Fibroblast of skin of right biceps (primary cell): ENCODE data around the gene TFDP2.
A peak's percentile ranks its signal among the peaks of the same experiment; 100 is the strongest.
"Not testable (repeated sequence)": the region's sequence is repeated elsewhere in the genome, so short reads cannot be mapped to it uniquely, and the experiment has no call there.

Experiments used
- DNase-seq: peaks from one replicate; pipeline ENCODE4 v3.0.0-alpha.2; 2013

TFDP2 gene

DNA sequence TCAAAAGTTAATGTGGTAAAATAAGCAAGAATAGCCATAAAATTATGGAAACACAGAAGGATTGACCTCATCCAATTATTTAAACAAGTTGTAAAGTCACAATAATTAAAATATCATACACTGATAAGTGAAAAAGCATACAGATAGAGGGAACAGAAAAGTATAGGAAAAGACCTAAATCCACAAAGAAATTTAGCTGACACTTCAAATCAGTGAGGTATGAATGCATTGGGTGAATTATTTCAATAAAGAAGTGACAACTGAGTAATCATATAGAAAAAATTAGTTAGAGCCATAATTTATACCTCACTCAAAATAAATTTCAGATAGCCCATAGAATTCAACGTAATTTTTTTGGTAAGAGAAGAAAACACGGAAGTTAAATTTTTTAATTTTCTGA lies 25.1 kb downstream of the TFDP2 start:
- DNase-seq = no peak

DNA sequence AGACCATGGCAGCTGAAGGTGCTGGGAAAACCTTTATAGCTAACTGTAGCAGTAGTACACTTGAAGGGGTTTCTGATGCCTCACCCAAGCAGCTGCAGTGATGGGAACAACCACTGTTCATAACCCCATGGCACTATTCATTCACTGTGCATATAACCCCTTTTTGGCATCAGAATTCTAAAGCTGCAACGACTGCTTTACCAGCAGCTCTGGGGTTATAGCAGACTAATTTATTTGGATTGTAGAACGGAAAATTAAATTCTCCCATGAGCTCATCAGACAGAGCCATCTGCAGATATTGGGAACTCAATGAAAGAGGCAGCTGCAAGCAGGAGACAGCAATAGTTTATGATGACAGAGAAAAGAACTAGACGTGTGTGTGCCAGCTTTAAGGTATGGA lies 28.6 kb downstream of the TFDP2 start:
- no peak for DNase-seq

DNA sequence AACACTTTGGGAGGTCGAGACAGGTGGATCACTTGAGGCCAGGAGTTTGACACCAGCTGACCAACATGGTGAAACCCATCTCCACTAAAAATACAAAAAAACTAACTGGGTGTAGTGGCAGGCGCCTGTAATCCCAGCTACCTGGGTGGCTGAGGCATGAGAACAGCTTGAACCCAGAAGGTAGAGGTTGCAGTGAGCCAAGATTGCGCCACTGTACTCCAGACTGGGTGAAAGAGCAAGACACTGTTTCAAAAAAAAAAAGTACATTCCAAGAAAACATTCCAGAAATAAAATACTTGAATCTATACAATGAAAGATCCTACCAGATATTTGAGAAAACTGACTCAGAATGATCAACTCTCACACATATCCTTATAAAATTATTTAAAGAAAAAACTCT lies 30.4 kb downstream of the TFDP2 start:
- DNase-seq = peak; percentile 11

DNA sequence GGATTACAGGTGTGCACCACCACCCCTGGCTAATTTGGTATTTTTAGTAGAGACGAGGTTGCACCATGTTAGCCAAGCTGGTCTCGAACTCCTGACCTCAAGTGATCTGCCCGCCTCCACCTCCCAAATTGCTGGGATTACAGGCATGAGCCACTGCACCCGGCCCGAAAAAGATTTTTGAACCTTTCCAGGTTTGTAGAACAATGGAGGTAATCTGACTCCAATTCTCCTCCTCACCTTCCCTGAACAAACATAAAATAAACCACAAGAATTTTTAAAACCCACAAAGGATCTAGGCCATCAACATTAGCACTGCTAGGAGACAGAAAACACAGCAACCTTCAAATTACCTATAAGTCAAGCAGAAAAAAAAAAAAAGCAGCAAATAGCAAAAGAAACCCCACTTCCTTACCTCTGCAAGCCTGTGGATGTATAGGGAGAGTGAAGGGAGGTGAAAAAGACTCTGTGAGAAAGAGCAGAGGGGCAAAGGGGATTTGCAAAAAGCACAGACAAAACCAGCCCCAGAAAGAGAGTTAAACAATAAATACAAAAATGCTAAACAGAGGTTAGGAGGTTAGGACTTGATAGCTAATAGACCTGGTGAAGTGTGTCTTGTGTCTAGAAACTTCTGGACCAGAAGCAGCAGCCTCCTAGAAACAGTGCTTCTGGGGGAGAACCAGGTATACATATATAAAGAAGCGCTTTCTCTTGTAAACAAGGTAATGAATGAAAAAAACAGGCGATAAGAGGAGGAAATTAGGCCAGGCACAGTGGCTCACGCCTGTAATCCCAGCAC lies 32.1 kb downstream of the TFDP2 start:
- DNase-seq = peak; percentile 22

DNA sequence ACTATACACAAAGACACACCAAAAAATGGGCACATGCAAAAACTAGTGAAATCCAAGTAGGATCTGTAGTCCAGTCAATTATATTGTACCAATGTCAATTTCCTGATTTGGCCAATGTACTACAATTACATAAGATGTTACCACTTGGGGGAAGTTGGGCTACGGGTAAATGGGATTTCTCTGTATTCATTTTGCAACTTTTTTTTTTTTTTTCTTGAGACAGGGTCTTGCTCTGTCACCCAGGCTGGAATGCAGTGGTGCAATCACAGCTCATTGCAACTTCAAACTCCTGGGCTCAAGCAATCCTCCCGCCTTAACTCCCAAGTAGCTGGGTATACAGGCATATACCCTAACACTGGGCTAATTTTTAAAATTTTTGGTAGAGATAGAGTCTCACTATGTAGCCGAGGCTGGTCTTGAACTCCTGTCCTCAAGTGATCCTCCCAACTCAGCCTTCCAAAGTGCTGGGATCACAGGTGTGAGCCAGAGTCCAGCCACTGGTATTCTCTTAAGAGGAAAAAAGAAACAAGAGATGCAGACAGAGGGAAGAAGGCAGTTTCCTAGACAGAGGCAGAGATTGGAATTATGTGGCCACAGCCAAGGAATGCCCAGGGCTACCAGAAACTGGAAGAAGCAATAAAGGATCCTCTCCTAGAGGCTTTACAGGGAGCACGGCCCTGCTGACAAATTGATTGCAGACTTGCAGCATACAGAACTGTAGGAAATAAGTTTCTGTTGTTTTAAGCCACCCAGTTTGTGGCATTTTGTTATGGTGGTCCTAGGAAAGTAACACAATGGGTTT lies 33.3 kb downstream of the TFDP2 start:
- DNase-seq = no peak

DNA sequence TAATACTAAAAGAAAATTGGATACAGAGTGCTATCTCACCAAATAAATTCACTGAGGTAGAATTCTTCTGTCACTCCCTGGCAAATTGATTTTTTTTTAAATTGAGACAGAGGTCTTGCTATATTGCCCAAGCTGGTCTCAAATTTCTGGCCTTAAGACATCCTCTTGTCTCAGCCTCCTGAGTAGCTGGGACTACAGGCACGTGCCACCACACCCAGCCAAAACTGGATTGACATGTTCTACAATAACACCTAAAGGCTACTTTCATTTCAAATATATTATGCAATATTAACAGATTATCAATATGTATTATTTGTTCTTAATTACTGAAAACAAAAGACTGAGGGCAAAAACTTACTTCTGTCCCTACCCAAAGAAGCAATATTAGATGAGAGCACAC lies 36.7 kb downstream of the TFDP2 start:
- no peak for DNase-seq

DNA sequence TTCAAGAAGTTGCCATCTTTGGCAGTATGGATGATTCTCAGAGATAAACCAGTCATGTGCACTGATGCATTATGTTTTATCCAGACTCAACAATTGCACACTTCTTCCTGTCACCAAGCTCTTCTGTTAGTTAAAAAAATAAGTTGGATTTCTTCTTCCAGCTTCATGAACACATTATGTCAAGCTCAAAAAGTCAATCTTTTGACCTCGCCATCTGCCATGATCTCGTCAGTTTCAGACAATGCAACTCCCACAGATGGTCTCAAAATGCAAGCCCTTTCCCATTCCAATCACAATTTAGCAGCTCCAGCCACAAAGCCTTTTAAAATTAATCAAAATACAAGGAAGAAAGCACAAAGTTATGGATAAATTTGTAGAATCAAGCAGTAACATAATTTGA lies 42.8 kb downstream of the TFDP2 start:
- DNase-seq = no peak

DNA sequence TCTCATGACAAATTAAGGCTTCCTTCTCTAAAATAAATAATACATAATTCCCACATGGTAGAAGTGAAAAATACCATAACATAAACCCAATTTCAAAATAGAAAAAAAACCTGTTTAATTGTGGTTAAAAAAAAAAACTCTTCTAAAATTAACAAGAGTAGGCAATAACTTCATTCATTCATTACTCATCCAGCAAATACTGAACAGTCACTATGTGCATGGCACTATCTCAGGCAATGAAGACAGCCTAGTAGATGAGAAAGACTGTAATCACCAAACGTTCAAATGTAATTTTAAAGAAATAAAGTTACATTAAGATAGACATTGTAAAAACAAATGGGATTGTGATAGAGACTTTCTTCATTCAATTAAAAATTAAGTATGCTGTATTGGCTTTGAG lies 43.4 kb downstream of the TFDP2 start:
- no peak for DNase-seq

DNA sequence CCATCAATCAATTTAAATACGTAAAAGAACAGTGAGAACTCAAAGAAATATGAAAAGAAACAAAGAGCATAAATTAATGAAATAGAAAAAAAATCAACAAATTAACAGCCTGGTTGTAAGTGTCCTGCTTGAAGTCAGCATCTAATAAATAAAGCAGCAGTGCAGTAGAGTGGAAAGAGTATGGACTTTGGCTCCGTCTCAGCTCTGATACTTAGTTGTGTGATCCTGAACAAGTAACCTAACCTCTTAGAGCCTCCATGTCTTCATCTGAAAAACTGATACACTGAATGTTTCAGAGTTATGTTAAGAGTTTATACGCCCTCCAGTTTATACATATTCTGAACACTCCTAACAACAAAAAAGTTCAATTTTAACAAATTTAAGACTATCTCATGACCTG lies 44.6 kb downstream of the TFDP2 start:
- DNase-seq = no peak

DNA sequence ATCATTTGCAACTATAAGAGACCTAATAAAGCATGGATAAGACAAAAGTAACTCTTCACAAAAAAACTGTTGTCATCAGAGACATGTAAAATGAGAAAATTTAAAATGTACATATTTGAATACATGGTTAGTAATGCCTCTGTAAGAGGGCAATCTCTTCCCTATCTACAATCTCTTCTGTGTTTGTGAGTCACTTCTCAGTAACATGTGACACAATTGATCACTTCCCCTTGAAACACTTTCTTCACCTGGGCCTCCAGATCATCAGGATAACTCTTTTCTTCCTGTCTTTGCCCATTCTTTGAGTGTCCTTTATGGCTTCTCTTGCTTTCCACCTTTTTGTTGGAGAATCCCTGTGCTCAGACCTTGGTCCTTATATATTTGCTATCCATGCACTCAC lies 50.4 kb downstream of the TFDP2 start:
- DNase-seq = peak; percentile 4

DNA sequence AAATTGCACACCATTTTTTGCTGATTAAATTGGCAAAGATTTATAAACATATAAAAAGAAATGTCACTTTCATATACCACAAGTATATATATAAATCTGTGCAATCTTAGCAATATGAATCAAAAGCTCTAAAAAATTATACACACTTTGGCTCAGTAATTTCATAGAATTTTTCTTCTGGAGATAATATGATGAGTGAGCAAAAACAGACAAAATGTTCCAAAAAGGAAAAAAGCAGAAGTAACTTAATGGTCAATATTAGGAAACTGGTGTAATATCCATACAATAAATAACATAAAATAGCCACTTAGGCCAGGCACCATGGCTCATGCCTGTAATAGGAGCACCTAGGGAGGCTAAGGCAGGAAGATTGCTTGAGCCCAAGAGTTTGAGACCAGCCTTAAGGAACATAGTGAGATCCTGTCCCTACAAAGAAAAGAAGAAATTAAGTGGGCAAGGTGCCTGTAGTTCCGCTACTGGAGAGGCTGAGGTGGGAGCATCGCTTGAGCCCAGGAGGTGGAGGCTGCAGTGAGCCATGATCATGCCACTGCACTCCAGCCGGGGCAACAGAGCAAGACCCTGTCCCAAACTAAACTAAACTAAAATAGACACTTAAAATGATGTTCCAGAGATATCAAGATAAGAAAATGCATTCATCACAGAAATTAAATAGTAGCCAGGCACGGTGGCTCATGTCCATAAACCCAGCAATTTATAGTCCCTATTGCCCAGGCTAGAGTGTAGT lies 52.1 kb downstream of the TFDP2 start:
- DNase-seq = no peak

DNA sequence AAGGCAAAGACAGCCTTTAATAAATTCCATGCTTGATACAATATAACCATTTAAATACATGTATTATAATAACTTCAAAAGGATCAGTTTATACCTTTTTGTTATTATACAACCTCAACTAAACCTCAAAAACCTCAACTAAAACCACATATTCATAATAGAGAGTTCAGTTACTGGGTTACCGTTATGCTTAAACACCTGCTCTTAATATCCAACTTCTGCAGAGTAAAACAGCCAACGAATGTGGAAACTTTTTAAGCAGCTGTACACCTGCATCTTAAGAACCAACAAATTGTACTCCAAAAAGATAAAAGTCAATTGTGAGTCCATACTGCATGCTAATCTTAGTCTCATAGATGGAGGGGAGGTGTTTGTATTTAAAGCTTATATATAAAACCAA lies 53.5 kb downstream of the TFDP2 start:
- no peak for DNase-seq

DNA sequence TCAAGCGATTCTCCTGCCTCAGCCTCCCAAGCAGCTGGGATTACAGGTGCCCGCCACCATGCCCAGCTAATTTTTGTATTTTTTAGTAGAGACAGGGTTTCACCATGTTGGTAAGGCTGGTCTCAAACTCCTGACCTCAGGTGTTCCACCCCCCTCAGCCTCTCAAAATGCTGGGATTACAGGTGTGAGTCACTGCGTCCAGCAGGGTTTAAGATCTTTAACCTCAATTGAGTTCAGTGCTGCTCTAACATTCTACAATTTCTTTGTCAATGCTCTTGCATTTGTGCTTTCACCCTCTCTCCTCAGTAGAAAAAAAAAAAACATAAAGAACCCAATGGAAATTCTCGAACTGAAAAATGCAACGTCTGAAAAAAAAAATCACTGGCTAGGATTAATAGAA lies 60.4 kb downstream of the TFDP2 start:
- DNase-seq = not testable (repeated sequence)

DNA sequence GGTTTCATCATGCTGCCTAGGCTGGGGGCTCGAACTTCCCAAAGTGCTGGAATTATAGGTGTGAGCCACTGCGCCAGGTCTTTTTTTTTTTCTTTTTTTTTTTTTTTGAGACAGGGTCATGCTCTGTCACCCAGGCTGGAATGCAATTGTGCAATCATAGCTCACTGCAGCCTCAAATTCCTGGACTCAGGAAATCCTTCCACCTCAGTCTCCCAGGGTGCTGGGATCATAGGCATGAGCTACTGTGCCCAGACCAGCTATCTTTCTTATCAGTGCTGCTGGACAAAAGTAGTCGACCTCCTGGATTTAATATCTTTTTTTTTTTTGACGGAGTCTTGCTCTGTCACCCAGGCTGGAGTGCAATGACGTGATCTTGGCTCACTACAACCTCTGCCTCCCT lies 60.8 kb downstream of the TFDP2 start:
- peak; percentile 68 for DNase-seq

DNA sequence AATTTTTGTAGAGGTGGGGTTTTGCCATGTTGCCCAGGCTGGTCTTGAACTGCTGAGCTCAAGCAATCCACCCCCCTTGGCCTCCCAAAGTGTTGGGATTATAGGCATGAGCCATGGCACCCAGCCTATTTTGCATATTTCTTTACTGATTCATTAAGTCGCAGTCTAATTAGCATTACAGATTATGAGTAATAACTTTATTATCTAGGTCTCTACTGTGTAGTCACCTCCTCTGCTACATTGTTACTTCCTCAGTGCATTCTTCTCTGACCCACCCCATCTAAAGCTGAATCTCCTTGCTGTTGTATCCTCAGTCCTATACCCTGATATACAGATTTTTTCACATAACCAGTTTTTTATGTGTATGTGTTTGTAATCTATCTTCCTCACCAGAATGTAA lies 61.7 kb downstream of the TFDP2 start:
- DNase-seq = peak; percentile 92

DNA sequence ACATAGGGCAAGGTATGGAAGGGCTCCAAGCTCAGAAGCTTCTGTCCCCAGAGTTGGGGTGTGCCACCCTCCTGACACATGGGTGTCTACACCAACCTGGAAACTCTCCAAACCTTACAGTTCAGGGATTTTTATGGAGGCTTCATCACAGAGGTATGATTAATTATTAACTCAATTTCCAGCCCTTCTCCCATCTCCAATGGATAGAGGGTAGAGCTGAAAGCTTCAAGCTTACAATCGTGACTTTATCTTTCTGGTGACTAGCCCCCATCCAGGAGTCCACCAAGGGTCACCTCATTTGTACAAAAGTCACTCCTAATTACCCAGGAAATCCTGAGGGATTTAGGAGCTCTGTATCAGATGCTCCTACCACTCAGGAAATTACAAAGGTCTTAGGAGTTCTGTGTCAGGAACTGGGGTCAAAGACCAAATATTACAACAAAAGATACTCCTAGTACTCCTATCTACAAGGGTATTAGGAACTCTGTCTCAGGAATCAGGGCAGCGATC lies 62.7 kb downstream of the TFDP2 start:
- no peak for DNase-seq

DNA sequence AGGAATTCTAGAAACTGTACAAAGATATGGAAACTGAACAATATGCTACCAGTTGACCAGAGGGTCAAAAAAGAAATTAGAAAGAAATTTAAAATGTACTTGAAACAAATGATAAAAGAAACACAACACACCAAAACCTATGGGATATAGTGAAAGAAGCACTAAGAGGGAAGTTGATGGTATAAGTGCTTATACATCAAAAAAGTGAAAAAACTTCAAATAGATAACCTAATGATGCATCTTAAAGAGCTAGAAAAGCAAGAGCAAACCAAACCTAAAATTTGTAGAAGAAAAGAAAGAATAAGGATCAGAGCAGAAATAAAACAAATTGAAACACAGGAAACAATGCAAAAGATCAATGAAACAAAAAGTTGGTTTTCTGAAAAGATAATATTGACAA lies 68.2 kb downstream of the TFDP2 start:
- no peak for DNase-seq

DNA sequence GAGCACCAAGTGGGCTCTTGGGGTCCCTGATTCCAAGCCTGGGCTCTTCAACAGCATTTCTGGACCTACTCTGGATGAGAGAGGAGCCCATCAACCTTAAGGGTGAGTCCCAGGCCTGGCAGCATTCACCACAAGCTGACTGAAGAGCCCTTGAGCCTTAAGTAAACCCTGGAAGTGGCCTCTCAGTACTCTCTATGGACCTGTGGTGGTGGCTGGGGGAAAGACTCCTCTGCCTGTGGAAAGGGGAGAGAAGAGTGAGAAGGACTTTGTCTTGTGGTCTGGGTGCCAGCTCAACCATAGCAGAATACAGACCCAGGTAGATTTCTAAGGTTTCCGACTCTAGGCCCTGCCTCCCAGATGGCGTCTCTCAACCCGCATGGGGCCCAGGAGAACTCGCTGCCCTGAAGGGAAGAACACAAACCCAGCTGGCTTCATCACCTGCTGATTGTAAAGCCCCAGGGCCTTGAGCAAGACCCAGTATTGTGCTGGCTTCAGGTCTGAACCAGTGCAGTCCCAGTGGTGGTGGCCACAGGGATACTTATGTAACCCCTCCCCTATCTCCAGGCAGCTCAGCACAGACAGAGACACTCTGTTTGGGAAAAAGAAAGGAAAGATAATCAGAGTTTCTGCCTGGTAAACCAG lies 71.4 kb downstream of the TFDP2 start:
- DNase-seq = no peak

DNA sequence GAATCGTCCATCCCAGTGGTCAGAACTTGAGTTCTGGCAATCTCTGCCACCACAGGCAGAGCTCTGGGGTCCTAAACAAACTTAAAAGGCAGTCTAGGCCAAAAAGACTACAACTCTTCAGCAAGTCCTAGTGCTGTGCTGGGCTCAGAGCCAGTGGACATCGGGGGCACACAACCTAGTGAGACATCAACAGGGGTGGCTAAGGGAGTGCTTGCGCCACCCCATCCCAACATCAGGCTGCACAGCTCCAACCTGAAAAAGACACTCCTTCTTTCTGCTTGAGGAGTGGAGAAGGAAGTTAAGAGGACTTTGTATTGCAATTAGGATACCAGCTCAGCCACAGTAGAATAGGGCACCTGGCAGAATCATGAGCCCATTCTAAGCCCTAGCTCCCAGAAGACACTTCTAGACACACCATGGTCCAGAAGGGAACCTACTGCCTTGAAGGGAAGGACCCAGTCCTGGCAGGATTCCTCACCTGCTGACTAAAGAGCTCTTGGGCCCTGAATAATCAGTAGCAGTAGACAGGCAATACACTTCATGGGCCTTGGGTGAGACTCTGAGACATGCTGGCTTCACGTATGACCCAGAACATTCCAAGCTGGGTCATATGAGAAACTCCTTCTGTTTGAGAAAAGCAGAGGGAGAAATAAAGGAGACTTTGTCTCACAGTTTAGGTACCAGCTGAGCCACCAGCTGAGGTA lies 72.0 kb downstream of the TFDP2 start:
- DNase-seq = no peak

DNA sequence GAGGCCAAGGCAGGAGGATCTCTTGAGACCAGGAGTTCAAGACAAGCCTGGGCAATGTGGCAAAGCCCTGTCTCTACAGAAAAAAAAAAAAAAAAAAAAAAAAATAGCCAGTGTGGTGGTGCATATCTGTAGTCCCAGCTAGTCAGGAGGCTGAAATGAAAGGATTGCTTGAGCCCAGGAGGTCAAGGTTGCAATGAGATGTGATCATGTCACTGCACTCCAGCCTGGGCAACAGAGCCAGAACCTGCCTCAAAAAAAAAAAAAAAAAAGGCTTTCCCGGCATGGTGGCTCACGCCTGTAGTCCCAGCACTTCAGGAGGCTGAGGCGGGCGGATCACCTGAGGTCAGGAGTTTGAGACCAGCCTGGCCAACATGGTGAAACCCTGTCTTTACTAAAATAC lies 73.7 kb downstream of the TFDP2 start:
- DNase-seq = not testable (repeated sequence)

DNA sequence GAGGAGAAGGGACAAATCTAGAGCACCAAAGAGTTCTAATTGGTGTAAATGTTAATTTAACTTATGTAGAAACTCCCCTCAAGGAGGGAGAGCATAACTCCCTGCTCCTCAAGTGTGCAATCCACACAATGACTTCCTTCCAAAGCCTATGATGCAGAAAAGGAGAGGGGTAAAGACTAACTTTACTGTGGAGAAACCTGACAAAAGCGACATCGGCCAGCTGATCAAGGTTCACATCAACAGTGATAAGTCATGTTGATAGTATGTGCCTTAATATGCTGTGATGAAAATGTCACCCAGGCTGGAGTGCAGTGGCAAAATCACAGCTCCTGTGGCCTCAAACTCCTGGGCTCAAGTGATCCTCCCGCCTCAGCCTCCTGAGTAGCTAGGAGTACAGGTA lies 76.5 kb downstream of the TFDP2 start:
- no peak for DNase-seq

DNA sequence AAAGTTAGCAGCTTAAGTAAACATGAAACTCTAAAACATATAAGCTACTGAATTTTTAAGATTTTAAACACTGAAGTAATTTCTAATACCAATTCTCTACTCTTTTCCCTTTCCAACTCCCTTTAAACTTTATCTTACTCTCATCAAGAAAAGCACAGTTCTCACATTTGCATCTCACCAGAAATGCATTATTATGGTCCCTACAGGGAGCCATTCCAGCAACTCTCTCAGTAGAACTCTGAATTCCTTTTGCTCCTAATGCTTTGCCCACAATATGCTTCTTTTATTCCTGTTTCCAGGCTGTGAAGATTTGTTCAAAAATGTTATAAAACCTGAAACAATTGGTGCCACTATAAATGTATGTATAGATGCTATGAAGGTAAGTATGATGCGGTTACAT lies 83.4 kb downstream of the TFDP2 start:
- no peak for DNase-seq
